Measurements from ENCODE around the gene HPSE2. TPM values are rescaled to one million over a fixed set of nuclear protein-coding genes. Genes with fewer than 3 reads are reported as not detected.

Gene HPSE2
- total RNA-seq, 1 experiment from 2014 or later = 0.05 TPM

GRCh38 chr10:98419469-98420261, 816.0 kb downstream of the HPSE2 start:
- Histone ChIP-seq H3K9ac (ENCODE audit: low read length) (no peak overlapping the region), H4K20me1 (ENCODE audit: insufficient read depth) (no peaks in the 10 kb centered on the region), H3K79me2 (ENCODE audit: insufficient read depth, low read length) (no peaks in the 10 kb centered on the region), H2AFZ (ENCODE audit: low read depth, low read length, poor library complexity, severe bottlenecking) (no peak overlapping the region), H3K27me3 (ENCODE audit: insufficient read depth, low read length) (no peaks in the 10 kb centered on the region), H3K4me3 (replicated peaks in 1 of 2; ENCODE audit: low read depth in 1 of 2, low read length in 2 of 2) (no peak overlapping the region), H3K9me3 (ENCODE audit: control insufficient read depth in 1 of 2, insufficient read depth in 1 of 2, low read depth in 1 of 2, low read length in 2 of 2) (no peaks in the 10 kb centered on the region), H3K9me2 (ENCODE audit: insufficient read depth) (no peaks in the 10 kb centered on the region), H3K36me3 (ENCODE audit: control insufficient read depth in 1 of 2, insufficient read depth in 2 of 2, low read length in 2 of 2) (peaks cover 0 to 3% of the 10 kb centered on the region in 2 experiments; a peak in 1 of 4 replicates), H3K4me2 (ENCODE audit: low read length) (no peak overlapping the region), H3K4me1 (ENCODE audit: control insufficient read depth in 1 of 2, insufficient read depth in 2 of 2, low read length in 2 of 2) (peaks cover 9 to 14% of the 10 kb centered on the region in 2 experiments), H3K27ac (ENCODE audit: low read depth, low read length) (no peak overlapping the region)
- ChIA-PET CTCF (no interaction called here), POLR2A (no interaction called here), RAD21 (ENCODE audit: low non-redundant PET in 1 of 2, low total read pairs in 2 of 2, uncharacterized antibody in 2 of 2, unreplicated experiment in 2 of 2) (no interaction called here)
- DNase-seq (ENCODE audit: low read depth, low spot score) (no peak), ATAC-seq (no peak)
- intact Hi-C loops (cut with micrococcal nuclease) = loop anchor here (10.0 kb wide), 1 partner anchor 155 kb away; the partner anchor contains the start of gene LOXL4
- BruUV-seq (replicated peaks) = no TSS peak
- TF ChIP-seq JUND (IDR thresholded peaks at IDR 0.05) = no peak
- no peak for TF ChIP-seq FOSL1 (IDR thresholded peaks at IDR 0.05; ENCODE audit: low read depth)
- TF ChIP-seq ATF3 (IDR thresholded peaks at IDR 0.05) = no peak
- TF ChIP-seq EZH2phosphoT487 (IDR thresholded peaks at IDR 0.05; ENCODE audit: borderline replicate concordance) = no peak
- TF ChIP-seq POLR2AphosphoS5 (IDR thresholded peaks at IDR 0.05; ENCODE audit: low read depth, low read length) = no peak
- TF ChIP-seq EZH2 (IDR thresholded peaks at IDR 0.05) = no peak
- no peak for TF ChIP-seq RAD21 (IDR thresholded peaks at IDR 0.05; ENCODE audit: low read depth)
- TF ChIP-seq ZBTB33 (IDR thresholded peaks at IDR 0.05; ENCODE audit: extremely low read depth, insufficient replicate concordance, low read length) = no peak
- no peak for TF ChIP-seq YY1 (IDR thresholded peaks at IDR 0.05; ENCODE audit: extremely low read depth, insufficient replicate concordance, low read depth, low read length)
- no peak for TF ChIP-seq SRF (IDR thresholded peaks at IDR 0.05; ENCODE audit: low read depth)
- no peak for TF ChIP-seq REST (IDR thresholded peaks at IDR 0.05; ENCODE audit: low read depth)
- TF ChIP-seq SIN3A (IDR thresholded peaks at IDR 0.05; ENCODE audit: low read depth) = no peak
- TF ChIP-seq CBX3 (IDR thresholded peaks at IDR 0.05; ENCODE audit: low read depth) = no peak
- TF ChIP-seq CEBPB (IDR thresholded peaks at IDR 0.05; ENCODE audit: low read depth) = no peak

All from HCT116 (cell line).